Mucosa of descending colon (tissue), 3 donors: ENCODE measurements around the gene EPHB6. TPM values are rescaled to one million over a fixed set of nuclear protein-coding genes. Genes with fewer than 3 reads are reported as not detected.

Experiments used
- ATAC-seq: fragments of 200-7000 bp; cut with Tn5 transposase; one replicate; pipeline ENCODE4 v1.9.1; 2020; ENCODE audit warnings: mild to moderate bottlenecking, moderate library complexity
- DNase-seq, 3 donors: peaks; one replicate each; pipeline ENCODE4 v3.0.0-alpha.2; 2020
- H3K36me3 ChIP-seq: fragments of 200-600 bp; one replicate; pipeline ENCODE4 v1.8.0; 2021; ENCODE audit warnings: low read depth, mild to moderate bottlenecking
- H3K4me1 ChIP-seq: fragments of 200-600 bp; one replicate; pipeline ENCODE4 v1.8.0; 2021; ENCODE audit warnings: low read depth, mild to moderate bottlenecking
- H3K4me3 ChIP-seq: fragments of 200-600 bp; one replicate; pipeline ENCODE4 v1.8.0; 2021; ENCODE audit warnings: mild to moderate bottlenecking
- H3K9me3 ChIP-seq: fragments of 200-600 bp; one replicate; pipeline ENCODE4 v1.8.0; 2021; ENCODE audit warnings: mild to moderate bottlenecking
- CTCF ChIP-seq: fragments of 200-600 bp; IDR thresholded peaks from one replicate; pipeline ENCODE4 v1.8.0; 2022; ENCODE audit warnings: antibody characterized with exemption, mild to moderate bottlenecking
- intact Hi-C, 2 donors: fragments of 100-400 bp; cut with DNase I in 1 of 2; cut with micrococcal nuclease in 1 of 2; formaldehyde crosslinking; loops; one replicate each; pipeline versions ENCODE4 v1.11.0 to v1.11.1; 2022; cut with DNase I, micrococcal nuclease
- total RNA-seq, 3 donors: library from RNA; stranded (reverse); fragmentation: NEBNext Ultra II Directional in 2 of 3; extraction: Animal tissue kit (Norgen Biotek cat#: 25700) in 2 of 3; gene quantifications; one replicate each; pipeline versions ENCODE4 v1.2.1 to v1.2.4, GENCODE V29; 2021 to 2023
- donor health status: DM: no; HTN: no; CAD: no; lungs with moderate emphysema.
- donor health status: DM: no; HTN: no; CAD: no.
- donor health status: DM: no; HTN: yes; CAD: no.

The EPHB6 gene
- total RNA-seq, 3 donors from 2014 or later, result 1.2 to 8.7 (median 2.6) TPM

- Histone ChIP-seq H3K4me3 (no peak overlapping the region), H3K36me3 (no peaks in the 10 kb centered on the region), H3K9me3 (no peaks in the 10 kb centered on the region), H3K4me1 (no peaks in the 10 kb centered on the region)
- intact Hi-C loops, result no loop called here
- ATAC-seq, result no peak
- DNase-seq, result no peak
- no peak for TF ChIP-seq CTCF
These were observed 37.4 kb upstream of the EPHB6 start for GRCh38 chr7:142817506-142817905.

GRCh38 chr7:142819530-142819929 lies 35.3 kb upstream of the EPHB6 start:
- ATAC-seq (no peak), DNase-seq (no peak)
- Histone ChIP-seq H3K4me1 (no peaks in the 10 kb centered on the region), H3K36me3 (no peaks in the 10 kb centered on the region), H3K4me3 (no peak overlapping the region), H3K9me3 (no peaks in the 10 kb centered on the region)
- TF ChIP-seq CTCF, result no peak
- intact Hi-C loops, result no loop called here

GRCh38 chr7:142822714-142823113 lies 32.2 kb upstream of the EPHB6 start:
- intact Hi-C loops, result no loop called here
- H3K4me3 ChIP-seq, result no peak overlapping the region
- DNase-seq (no peak), ATAC-seq (no peak)
- TF ChIP-seq CTCF, result no peak
- H3K9me3 ChIP-seq, result no peaks in the 10 kb centered on the region
- no peaks in the 10 kb centered on the region for H3K36me3 ChIP-seq
- no peaks in the 10 kb centered on the region for H3K4me1 ChIP-seq

GRCh38 chr7:142827951-142828500 lies 26.9 kb upstream of the EPHB6 start:
- H3K9me3 ChIP-seq, result no peaks in the 10 kb centered on the region
- DNase-seq, result no peak
- no peak for TF ChIP-seq CTCF
- ATAC-seq, result no peak
- no peak overlapping the region for H3K4me3 ChIP-seq
- intact Hi-C loops, result no loop called here
- H3K4me1 ChIP-seq, result no peaks in the 10 kb centered on the region
- no peaks in the 10 kb centered on the region for H3K36me3 ChIP-seq

- Histone ChIP-seq H3K9me3 (no peaks in the 10 kb centered on the region), H3K36me3 (no peaks in the 10 kb centered on the region), H3K4me3 (no peak overlapping the region), H3K4me1 (no peaks in the 10 kb centered on the region)
- TF ChIP-seq CTCF, result no peak
- no peak for ATAC-seq
- no peak for DNase-seq
- intact Hi-C loops, result no loop called here
These were observed 22.5 kb upstream of the EPHB6 start for GRCh38 chr7:142832417-142832816.
